ENCODE data around the gene PSME3IP1.

The PSME3IP1 gene

DNA sequence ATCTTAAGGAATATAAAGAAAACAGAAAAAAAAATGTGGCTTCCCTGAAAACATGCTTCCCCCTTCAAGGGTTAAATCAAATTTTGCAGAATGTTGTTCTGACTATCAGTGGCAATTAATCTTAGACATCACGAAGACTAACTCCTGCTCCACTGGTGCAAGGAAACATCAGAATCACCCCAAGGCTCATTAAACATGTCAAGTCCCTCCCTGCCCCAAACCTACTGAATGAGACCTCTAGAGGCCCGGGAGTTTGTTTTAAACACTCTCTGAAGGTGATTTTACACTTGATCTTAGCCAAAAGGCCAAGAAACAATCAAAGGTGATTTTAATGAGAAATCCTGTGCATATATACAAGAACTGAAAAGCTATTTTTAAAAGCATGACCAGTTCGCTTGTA, 18.3 kb downstream of the PSME3IP1 start:
- no peak for DNase-seq (ENCODE audit: low read depth)

GRCh38 chr16:57166951-57167350, 18.9 kb downstream of the PSME3IP1 start:
- no peak for DNase-seq (ENCODE audit: low read depth)

DNA sequence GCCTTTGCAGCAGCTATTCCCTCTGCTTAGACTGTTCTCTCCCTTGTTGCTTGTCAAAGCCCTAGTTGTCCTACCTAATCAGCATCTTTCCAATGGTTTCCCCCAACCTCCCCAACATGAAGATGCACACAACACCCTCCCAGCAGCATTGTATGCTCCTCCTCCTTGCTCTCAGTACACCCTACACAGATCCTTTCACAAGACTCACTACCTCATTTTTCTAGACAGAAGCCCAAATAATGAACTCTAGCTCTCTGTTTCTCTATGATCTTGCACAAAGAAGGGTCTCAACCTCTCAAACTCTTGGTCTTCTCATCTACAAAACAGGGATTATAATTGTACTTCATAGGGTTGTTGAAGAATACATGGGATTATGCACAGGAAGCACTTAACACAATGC, 19.4 kb downstream of the PSME3IP1 start:
- DNase-seq (ENCODE audit: low read depth), result no peak

- DNase-seq (ENCODE audit: low read depth), result no peak
Observed at GRCh38 chr16:57165938-57166337, 19.9 kb downstream of the PSME3IP1 start.

DNA sequence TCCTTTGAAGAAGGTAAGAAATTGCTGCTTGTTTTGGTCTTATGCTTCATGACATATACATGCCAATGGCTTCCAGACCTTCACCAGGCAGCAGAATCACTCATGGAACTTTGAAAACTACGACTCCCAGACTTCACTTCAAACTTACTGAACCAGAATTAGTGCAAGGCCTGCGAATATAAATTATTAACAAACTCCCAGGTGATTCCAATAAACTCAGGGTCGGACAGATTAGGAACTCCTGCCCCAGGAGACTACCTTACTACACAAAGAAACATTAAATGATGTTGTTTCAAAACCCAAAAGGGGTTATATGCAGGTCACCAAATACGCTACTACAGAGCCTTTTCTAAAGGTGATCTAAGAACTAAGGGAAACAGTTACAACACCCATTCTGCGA, 20.4 kb downstream of the PSME3IP1 start:
- DNase-seq (ENCODE audit: low read depth), result no peak

DNA sequence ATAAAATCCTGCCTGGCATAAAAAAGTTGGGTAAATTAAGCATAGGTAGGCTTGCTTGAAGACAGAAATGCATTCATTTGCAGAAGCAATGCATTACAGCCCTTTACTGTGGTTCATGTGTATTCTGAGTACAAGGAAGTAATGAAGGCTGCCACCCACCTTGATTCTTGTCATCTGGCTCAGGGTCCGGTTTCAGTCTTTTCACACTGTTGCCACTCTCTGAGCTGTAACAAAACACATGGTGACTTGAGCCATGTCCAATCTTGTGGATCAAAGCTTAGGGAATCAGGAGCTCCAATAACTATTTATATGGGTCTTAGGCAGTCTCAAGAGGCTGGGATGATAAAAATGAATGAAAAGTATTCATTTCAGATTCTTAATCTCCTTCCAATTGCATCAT, 22.0 kb downstream of the PSME3IP1 start:
- DNase-seq (ENCODE audit: low read depth), result no peak

DNA sequence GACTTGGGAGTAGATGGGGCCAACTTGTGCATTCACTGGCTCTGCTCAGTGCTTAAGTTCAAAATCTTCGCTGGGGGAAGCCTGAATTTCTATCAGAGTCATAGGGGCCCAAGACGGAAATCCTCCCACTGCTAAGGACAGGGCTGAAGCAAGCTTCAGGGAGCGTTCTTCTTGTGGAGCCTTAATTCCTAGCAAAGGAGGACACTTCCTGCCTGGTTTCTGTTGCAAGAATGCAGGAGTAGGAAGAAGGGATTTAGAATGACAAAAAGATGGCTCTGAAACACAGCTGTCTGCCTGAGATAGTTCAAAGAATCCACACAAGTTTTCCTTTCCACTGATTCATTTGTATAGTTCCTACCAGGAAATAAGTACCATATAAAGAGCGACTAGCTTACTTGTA, 26.4 kb downstream of the PSME3IP1 start:
- no peak for DNase-seq (ENCODE audit: low read depth)

- DNase-seq (ENCODE audit: low read depth), result no peak
Observed at GRCh38 chr16:57157533-57157932, 28.3 kb downstream of the PSME3IP1 start.

DNA sequence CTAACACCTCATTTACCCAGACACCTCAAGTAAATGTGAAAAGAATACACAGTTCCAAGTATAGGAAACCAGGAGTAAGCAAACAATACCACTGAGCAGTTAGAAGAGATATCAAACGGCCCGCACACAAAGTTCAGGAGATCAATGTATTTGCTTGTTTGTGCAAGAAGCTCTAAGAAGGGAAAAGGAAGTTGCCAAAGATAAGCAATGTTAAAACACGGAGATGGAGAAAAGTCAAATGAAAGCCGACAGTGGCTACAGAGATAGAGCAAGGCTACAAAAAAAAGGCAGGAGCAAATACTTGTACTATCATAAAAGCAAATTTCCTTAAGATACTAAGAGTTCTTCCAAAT, 29.5 kb downstream of the PSME3IP1 start:
- no peak for DNase-seq (ENCODE audit: low read depth)

GRCh38 chr16:57155702-57156350, 30.0 kb downstream of the PSME3IP1 start:
- no peak for DNase-seq (ENCODE audit: low read depth)

DNA sequence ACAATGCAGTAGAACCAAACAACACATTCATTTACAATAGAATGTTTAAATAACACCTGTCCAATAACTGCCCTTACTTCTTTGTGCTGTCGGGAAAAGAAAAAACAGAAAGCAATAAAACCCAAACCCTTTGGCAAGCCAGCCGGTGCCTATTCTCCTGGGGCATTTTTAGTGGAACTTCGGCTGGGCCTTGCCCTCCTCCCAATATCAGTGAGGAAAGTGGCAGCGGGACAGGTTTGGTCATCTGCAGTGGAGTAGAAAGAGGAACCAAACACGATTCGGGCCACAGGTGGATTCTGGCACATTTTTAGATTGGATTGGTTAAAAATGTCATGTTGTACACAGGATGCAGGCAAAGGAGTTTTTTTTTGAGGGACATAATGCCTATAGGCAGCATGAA, 32.0 kb downstream of the PSME3IP1 start:
- DNase-seq (ENCODE audit: low read depth), result no peak

- no peak for DNase-seq (ENCODE audit: low read depth)
Observed at GRCh38 chr16:57152096-57153093, 33.4 kb downstream of the PSME3IP1 start.

DNA sequence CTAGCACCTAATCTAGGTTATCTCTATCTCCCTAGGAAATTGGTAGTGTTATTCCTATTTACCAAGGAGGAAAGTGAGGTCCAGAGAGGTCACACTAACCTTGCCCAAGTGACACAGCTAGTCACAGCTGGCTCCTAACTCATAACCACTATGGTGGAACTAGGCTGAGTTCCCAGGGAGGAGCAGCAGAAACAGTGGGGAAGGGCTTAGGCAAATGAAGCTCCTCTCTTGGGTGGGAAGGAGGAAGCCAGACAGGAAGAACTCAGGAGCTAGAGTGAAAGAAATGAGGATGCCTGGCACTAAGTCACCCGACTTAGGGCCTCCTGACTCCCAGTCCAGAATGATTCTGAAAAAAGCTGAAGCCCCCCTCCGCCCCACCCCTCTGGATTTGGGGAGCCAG, 34.5 kb downstream of the PSME3IP1 start:
- no peak for DNase-seq (ENCODE audit: low read depth)

- no peak for DNase-seq (ENCODE audit: low read depth)
Observed at GRCh38 chr16:57150682-57151330, 35.0 kb downstream of the PSME3IP1 start.

GRCh38 chr16:57149391-57149790, 36.4 kb downstream of the PSME3IP1 start:
- DNase-seq (ENCODE audit: low read depth), result no peak

DNA sequence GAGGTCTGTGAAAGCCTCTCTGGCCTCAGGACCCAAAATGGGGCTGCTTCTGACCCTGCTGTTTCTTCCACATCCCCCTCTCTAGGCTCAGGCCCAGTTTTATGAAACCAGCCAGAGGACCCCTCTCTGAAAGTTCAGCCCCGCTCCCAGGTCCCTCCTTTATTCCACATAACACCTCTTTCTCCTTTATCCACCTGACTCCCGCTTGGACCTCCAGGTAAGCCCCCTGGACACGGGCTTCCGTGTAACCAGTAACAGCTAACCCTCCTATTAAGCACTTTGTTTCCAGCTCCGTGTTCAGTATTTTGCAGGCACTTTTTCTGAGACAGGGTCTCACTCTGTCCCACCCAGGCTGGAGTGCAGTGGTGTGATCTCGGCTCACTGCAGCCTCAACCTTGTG, 37.4 kb downstream of the PSME3IP1 start:
- no peak for DNase-seq (ENCODE audit: low read depth)

GRCh38 chr16:57147381-57148221, 38.2 kb downstream of the PSME3IP1 start:
- DNase-seq (ENCODE audit: low read depth), result no peak

GRCh38 chr16:57146735-57147134, 39.1 kb downstream of the PSME3IP1 start:
- DNase-seq (ENCODE audit: low read depth), result no peak

DNA sequence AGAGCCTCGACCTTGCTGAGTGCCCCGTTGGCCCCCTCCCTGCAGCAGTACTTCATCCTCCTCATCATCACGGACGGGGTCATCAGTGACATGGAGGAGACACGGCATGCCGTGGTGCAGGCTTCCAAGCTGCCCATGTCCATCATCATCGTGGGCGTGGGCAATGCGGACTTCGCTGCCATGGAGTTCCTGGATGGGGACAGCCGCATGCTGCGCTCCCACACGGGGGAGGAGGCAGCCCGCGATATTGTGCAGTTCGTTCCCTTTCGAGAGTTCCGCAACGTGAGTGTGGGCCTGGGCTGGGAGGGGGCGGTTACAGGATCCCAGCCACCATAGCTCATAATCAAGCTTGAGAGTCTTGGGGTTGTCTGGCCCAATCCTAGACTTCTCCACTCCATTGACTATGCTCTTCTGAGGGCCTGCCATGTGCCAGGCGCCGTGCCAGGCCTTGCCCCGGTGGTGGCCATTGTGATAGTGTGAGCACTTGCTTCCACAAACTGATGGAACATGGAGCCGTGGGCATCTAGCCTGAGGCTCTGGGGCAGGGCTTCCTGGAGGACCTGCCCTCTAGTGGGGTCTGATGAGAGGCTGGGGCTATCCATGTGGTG, 39.7 kb downstream of the PSME3IP1 start:
- no peak for DNase-seq (ENCODE audit: low read depth)

GRCh38 chr16:57145046-57146021, 40.5 kb downstream of the PSME3IP1 start:
- no peak for DNase-seq (ENCODE audit: low read depth)
